ENCODE measurements around the gene UCP3.

DNA sequence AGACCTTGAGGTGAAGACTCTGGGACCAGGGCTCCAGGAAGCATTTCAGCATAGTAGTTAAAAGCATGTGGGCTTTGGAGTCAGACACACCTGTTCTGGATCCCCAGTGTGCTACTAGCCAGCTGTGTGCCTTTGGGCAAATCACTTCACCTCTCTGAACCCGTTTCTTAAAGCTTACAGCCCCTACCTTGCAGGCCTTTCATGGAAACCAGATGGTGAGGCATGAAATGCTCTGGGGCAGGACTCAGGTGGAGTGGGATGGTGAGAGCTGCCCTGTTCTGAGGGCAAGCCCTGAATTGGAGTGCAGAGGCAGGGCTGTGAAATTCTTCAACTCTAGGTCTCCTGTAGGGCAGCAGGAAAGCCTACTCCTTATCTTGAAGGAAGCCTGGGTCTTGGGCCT, 36.7 kb downstream of the UCP3 start:
- TF ChIP-seq, protein P1, sequence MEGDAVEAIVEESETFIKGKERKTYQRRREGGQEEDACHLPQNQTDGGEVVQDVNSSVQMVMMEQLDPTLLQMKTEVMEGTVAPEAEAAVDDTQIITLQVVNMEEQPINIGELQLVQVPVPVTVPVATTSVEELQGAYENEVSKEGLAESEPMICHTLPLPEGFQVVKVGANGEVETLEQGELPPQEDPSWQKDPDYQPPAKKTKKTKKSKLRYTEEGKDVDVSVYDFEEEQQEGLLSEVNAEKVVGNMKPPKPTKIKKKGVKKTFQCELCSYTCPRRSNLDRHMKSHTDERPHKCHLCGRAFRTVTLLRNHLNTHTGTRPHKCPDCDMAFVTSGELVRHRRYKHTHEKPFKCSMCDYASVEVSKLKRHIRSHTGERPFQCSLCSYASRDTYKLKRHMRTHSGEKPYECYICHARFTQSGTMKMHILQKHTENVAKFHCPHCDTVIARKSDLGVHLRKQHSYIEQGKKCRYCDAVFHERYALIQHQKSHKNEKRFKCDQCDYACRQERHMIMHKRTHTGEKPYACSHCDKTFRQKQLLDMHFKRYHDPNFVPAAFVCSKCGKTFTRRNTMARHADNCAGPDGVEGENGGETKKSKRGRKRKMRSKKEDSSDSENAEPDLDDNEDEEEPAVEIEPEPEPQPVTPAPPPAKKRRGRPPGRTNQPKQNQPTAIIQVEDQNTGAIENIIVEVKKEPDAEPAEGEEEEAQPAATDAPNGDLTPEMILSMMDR (IDR thresholded peaks at IDR 0.05; ENCODE audit: low read depth, low read length) = no peak
- no peak for TF ChIP-seq EZH2phosphoT487 (IDR thresholded peaks at IDR 0.05; ENCODE audit: low read depth)
